Testis (tissue), 2 donors: Measurements from ENCODE around the gene PRKACA.

Source experiments
- CTCF ChIP-seq, 3 experiments: fragments of 450-650 bp in 2 of 3; fragments of 200-600 bp in 1 of 3; sonication (generic) in 1 of 3; IDR thresholded peaks; one replicate each; pipeline ENCODE4 v1.5.1; 2016 to 2019; ENCODE audit warnings: antibody characterized with exemption in 3 of 3, mild to moderate bottlenecking in 2 of 3, moderate library complexity in 1 of 3
- POLR2A ChIP-seq: fragments of 450-650 bp; IDR thresholded peaks from one replicate; pipeline ENCODE4 v1.6.1; 2017; ENCODE audit warnings: antibody characterized with exemption, mild to moderate bottlenecking, moderate library complexity

- TF ChIP-seq CTCF (IDR thresholded peaks at IDR 0.05) (no peak), POLR2A (no peak)
Measured at GRCh38 chr19:14165990-14166830, 48.6 kb upstream of the PRKACA start.
